Activated T-cell treated with anti-CD3 and anti-CD28 coated beads, Interleukin-2, amount 50 U/mL, for 24 hours (primary cell): Measurements from ENCODE around the gene TAS2R60.

Experiments
- DNase-seq: peaks from one replicate; pipeline ENCODE4 v3.0.0-alpha.2; 2020
- H3K27ac Mint-ChIP-seq: 2 replicates; pipeline ENCODE4 v1.8.0; 2020; ENCODE audit warnings: mild to moderate bottlenecking, mixed read lengths
- H3K27me3 Mint-ChIP-seq: 2 replicates; pipeline ENCODE4 v1.8.0; 2020; ENCODE audit warnings: mixed read lengths
- H3K36me3 Mint-ChIP-seq: 2 replicates; pipeline ENCODE4 v1.8.0; 2020; ENCODE audit warnings: low read depth, mixed read lengths
- H3K4me1 Mint-ChIP-seq: 2 replicates; pipeline ENCODE4 v1.8.0; 2020; ENCODE audit warnings: low read depth, mixed read lengths
- H3K4me3 Mint-ChIP-seq: 2 replicates; pipeline ENCODE4 v1.8.0; 2020; ENCODE audit warnings: mild to moderate bottlenecking, moderate library complexity, mixed read lengths
- H3K9me3 Mint-ChIP-seq: 2 replicates; pipeline ENCODE4 v1.8.0; 2020; ENCODE audit warnings: mixed read lengths

The TAS2R60 gene

DNA sequence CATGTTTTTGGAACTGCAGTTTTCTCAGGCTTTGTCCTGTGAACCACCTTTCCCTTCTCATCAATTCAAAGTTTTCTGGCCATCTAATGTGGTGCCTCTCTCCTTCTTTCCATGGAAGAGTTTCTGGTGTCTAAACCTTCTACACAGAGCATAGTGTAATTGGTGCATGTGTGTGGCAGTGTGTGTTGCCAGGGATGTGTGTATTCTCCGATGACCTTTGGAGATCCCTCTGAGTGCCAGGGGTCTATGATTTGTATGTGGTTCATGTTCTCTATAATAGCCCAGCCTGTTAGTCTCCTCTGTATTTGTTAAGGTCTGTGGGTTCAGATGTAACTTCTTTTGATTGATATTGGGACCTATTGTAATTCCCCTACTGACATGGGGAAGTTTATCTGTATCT, 1.5 kb downstream of the TAS2R60 start:
- no peaks in the 10 kb centered on the region for H3K36me3 Mint-ChIP-seq
- no peaks in the 10 kb centered on the region for H3K27me3 Mint-ChIP-seq
- DNase-seq: no peak
- peaks cover 1% of the 10 kb centered on the region for H3K4me1 Mint-ChIP-seq
- no peak overlapping the region for H3K4me3 Mint-ChIP-seq
- no peak overlapping the region for H3K27ac Mint-ChIP-seq
- H3K9me3 Mint-ChIP-seq: no peaks in the 10 kb centered on the region

DNA sequence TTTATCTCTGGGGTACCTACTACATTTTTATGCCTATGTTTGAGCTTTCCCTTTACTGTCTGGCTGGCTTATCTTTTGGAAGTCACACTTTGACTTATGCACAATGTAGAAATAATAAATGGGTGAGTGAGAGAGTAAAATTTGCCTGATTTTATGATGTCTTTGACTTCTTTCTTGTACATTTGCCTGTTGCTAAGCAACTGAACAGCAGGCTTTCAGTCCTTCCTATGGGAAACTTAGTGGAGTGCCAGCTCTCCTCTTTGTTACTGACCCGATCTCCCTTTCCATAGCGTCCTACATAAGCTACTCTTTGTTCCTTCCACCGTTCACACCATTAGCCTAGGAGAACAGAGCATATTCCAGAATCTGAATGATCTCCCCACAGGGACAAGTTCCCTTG, 4.2 kb downstream of the TAS2R60 start:
- H3K27me3 Mint-ChIP-seq: no peaks in the 10 kb centered on the region
- no peak for DNase-seq
- H3K4me1 Mint-ChIP-seq: peaks cover 2% of the 10 kb centered on the region
- H3K4me3 Mint-ChIP-seq: no peak overlapping the region
- H3K9me3 Mint-ChIP-seq: no peaks in the 10 kb centered on the region
- no peak overlapping the region for H3K27ac Mint-ChIP-seq
- no peaks in the 10 kb centered on the region for H3K36me3 Mint-ChIP-seq

DNA sequence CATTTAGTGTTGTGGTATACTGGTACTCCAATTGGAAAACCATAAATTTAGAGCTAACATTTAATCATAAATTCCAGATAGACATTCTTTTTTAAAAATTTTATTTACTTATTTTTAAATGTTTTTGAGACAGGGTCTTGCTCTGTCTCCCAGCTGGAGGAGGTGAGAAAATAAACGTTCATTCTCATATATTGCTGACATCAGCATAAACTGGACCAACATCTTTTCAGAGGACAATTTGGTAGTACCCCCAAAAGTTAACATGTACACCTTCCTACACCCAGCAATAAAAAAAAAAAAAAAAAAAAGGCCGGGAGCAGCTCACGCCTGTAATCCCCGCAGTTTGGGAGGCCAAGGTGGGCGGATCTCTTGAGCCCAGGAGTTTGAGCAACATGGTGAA, 5.2 kb downstream of the TAS2R60 start:
- no peak for DNase-seq
- Mint-ChIP-seq H3K4me3 (no peak overlapping the region), H3K36me3 (no peaks in the 10 kb centered on the region), H3K9me3 (no peaks in the 10 kb centered on the region), H3K27me3 (no peaks in the 10 kb centered on the region), H3K4me1 (peaks cover 11% of the 10 kb centered on the region), H3K27ac (no peak overlapping the region)

DNA sequence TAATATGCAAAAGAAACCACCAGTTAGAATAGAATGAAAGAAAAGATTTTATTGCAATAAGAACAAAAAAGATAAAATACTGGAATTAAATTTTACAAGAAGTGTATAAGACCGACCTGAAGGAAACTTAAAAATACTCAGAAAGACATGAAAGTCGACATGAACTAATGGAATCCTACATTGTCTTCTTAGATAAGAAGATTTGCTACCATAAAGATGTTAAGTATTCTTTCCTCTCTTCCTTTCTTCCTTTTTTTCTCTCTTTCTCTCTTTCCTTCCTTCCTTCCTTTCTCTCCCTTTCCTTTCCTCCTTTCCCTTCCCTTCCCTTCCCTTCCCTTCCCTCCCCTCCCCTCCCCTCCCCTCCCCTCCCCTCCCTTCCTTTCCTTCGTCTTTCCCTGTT, 6.5 kb downstream of the TAS2R60 start:
- DNase-seq: no peak
- no peak overlapping the region for H3K27ac Mint-ChIP-seq
- no peak overlapping the region for H3K4me3 Mint-ChIP-seq
- H3K27me3 Mint-ChIP-seq: no peaks in the 10 kb centered on the region
- H3K4me1 Mint-ChIP-seq: peaks cover 13% of the 10 kb centered on the region
- no peaks in the 10 kb centered on the region for H3K36me3 Mint-ChIP-seq
- no peaks in the 10 kb centered on the region for H3K9me3 Mint-ChIP-seq

DNA sequence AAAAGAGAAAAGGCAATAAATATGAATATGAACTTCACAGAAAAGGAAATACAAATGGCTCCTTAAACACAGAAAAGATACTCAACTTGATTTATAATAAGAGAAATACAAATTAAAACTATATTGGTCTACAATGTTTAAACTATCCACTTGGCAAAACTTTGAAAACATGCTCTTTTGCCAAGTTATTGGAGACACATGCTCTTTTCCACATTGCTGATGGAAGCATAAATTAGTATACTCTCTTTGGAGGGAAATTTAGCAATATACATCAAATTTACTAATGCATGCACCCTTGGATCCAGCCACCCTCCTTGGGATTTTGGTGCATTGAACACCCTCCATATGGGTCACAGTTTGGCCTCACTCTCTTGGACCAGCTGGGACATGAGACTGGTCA, 7.9 kb downstream of the TAS2R60 start:
- Mint-ChIP-seq H3K27ac (no peak overlapping the region), H3K27me3 (no peaks in the 10 kb centered on the region), H3K9me3 (no peaks in the 10 kb centered on the region), H3K4me1 (peaks cover 16% of the 10 kb centered on the region), H3K36me3 (peaks cover 1% of the 10 kb centered on the region), H3K4me3 (no peak overlapping the region)
- no peak for DNase-seq

DNA sequence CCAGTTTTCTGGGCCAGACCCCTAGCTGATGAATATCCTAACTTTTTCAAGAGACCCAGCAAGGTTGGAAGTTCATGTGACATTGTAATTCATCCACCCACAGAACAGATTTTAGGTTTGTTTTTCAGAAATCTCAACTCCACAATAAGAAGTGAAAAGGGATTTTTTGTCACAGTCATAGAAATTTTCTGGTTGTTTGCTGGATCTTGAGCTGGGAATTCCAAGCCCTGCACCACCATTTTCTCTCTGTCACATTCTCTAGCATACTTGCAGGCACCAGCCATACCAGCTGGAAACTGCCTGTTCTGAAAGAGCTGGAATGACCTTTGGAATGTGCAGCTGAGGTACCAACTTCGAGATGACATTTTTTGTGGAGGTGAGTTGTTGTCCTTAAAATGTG, 8.5 kb downstream of the TAS2R60 start:
- no peaks in the 10 kb centered on the region for H3K27me3 Mint-ChIP-seq
- H3K36me3 Mint-ChIP-seq: peaks cover 1% of the 10 kb centered on the region
- no peak for DNase-seq
- H3K4me1 Mint-ChIP-seq: peaks cover 16% of the 10 kb centered on the region
- no peak overlapping the region for H3K27ac Mint-ChIP-seq
- no peak overlapping the region for H3K4me3 Mint-ChIP-seq
- no peaks in the 10 kb centered on the region for H3K9me3 Mint-ChIP-seq

DNA sequence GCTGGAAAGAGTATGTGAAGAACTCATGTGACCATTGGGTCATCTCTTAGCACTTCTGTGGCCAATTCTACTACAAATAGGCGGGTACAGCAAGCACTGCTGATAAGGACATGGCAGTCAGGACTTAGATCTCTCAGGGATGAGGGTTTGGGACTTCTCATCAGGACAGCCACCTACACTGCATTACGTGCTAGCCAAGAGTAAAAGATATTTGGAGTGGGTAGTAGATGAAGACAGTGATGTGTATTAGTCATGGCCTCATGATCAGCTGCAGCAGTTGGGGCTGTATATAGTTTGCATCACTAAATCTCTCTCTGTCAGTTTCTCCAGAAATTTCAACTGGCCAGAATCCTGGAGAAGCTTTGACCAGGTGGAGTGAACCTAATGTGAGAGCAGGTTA, 9.2 kb downstream of the TAS2R60 start:
- H3K9me3 Mint-ChIP-seq: no peaks in the 10 kb centered on the region
- no peak for DNase-seq
- peaks cover 1% of the 10 kb centered on the region for H3K36me3 Mint-ChIP-seq
- no peaks in the 10 kb centered on the region for H3K27me3 Mint-ChIP-seq
- no peak overlapping the region for H3K27ac Mint-ChIP-seq
- H3K4me1 Mint-ChIP-seq: peaks cover 16% of the 10 kb centered on the region
- no peak overlapping the region for H3K4me3 Mint-ChIP-seq

DNA sequence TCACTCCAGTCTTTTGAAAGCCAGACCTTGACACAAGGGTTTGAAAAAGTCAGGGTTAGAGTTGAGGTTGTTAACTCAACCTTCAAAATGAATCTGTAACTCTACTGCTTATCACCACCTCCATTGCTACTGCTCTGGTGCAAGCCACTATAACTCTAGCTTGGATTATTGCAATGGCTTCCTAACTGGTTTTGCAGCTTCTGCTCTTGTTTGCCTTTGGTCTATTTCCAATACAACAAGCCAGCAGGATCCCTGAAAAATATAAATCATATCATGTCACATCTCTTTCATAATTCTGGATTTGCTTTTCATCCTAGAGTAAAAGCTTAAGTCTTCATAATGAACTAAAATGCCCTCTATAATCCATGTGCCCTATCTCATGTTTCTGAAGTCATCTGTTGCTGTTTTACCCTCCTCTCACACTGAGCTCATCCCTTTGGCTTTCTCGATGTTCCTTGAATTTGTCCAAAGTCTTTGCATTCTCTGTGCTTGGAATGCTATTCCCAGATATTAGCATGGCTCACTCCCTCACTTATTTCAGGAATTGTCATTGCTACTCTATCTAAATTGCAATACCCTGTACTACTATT, 10.9 kb downstream of the TAS2R60 start:
- H3K4me1 Mint-ChIP-seq: peaks cover 16% of the 10 kb centered on the region

DNA sequence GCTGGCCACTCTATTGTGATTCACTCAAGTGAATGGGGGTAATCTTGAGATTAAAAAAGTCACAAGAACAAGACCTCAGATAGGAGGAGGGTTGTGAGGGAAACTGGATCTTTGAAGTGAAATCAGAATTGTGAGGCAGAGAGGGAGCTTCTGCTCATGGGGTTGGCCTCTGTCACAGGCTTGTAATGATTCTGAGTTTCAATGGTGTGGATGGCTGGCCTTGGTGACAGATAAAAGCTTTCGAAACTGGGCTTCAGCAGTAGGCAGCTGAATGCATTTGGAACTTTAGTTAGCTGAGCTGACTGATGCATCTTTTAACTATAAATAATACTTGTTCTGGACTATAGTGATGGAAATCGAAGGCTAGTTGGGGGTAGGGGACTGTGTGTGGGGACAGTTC, 12.2 kb downstream of the TAS2R60 start:
- no peak overlapping the region for H3K4me3 Mint-ChIP-seq
- H3K9me3 Mint-ChIP-seq: no peaks in the 10 kb centered on the region
- H3K27ac Mint-ChIP-seq: no peak overlapping the region
- no peak for DNase-seq
- no peaks in the 10 kb centered on the region for H3K27me3 Mint-ChIP-seq
- H3K4me1 Mint-ChIP-seq: peaks cover 16% of the 10 kb centered on the region
- H3K36me3 Mint-ChIP-seq: peaks cover 1% of the 10 kb centered on the region

More for the DNA sequence above, 10.9 kb downstream of the TAS2R60 start:
- no peak overlapping the region for H3K27ac Mint-ChIP-seq
- H3K4me3 Mint-ChIP-seq: no peak overlapping the region
- no peaks in the 10 kb centered on the region for H3K9me3 Mint-ChIP-seq
- H3K27me3 Mint-ChIP-seq: no peaks in the 10 kb centered on the region
- no peak for DNase-seq
- peaks cover 1% of the 10 kb centered on the region for H3K36me3 Mint-ChIP-seq

DNA sequence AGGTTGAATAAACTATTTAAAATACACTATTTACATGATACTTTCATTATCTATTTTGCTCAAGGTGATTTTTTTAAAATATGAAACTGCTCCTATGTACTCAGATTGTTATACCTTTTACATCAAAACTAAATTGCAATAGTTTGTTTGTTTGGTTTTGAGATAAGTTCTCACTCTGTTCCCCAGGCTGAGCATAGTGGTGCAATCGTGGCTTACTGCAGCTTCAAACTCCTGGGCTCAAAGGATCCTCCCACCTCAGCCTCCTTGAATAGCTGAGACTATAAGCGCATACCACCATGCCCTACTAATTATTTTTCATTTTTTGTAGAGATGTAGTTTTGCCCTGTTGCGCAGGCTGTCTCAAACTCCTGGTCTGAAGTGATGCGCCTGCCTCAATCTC, 12.7 kb downstream of the TAS2R60 start:
- Mint-ChIP-seq H3K27ac (no peak overlapping the region), H3K27me3 (no peaks in the 10 kb centered on the region), H3K9me3 (no peaks in the 10 kb centered on the region), H3K4me3 (no peak overlapping the region), H3K36me3 (peaks cover 1% of the 10 kb centered on the region), H3K4me1 (peaks cover 21% of the 10 kb centered on the region)
- no peak for DNase-seq

DNA sequence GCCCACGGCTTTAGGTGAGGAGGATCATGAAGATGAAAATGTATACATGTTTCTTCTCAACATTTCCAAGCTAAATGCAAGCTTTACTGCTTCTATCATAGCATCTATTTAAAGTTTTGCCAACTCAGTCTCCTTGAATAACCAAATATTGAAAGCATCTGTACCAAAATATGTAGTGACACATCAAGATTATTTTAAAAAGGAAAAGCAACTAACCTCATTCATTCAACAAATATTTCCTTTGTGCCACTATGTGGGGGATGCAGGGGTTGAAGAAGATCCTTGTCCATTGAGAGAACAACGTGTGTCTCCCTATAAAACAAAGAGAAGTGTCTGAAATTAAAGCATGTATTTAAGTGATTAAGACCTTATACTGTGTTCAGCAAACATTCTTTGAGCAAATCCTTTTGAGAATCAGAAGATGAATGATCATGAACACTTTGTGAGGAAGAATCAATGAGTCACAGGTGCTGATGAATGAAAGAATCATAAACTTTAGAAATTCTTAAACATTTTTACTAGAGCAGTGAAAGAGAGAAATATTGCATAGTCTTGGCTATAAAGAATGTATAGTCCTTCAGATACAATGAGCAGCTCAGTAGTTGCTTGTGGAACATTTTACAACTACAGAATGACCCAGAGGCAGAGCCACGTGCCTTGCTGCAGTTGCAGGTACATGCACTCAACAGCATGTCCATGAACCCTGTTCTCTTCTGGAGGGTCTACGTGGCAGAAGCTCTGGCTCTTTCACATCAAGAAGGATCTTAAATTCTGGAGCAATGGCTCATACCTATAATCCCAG, 13.9 kb downstream of the TAS2R60 start:
- no peak overlapping the region for H3K27ac Mint-ChIP-seq
- no peak overlapping the region for H3K4me3 Mint-ChIP-seq
- DNase-seq: no peak
- H3K36me3 Mint-ChIP-seq: peaks cover 1% of the 10 kb centered on the region
- H3K27me3 Mint-ChIP-seq: no peaks in the 10 kb centered on the region
- H3K9me3 Mint-ChIP-seq: no peaks in the 10 kb centered on the region
- H3K4me1 Mint-ChIP-seq: peaks cover 24% of the 10 kb centered on the region

DNA sequence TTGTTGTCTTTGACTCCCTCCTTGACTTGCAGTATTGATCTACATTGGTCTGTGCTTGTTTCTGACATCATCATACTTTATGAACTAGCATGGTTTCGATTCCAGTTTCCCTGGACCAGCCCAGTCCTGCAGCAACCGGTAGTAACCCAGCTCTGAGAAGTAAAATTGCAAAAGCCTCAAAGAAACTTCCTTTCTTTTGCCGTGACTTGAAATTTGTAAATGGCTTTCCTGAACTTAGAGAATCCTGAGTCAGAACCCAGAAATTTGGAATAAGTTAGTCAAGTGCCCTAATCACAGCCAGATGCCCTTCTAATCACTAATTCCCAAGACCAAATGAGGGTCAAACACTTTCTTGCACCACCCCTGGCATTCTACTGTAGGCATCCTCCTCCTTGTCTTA, 15.0 kb downstream of the TAS2R60 start:
- H3K36me3 Mint-ChIP-seq: peaks cover 1% of the 10 kb centered on the region
- H3K4me1 Mint-ChIP-seq: peaks cover 15% of the 10 kb centered on the region
- DNase-seq: no peak
- H3K9me3 Mint-ChIP-seq: no peaks in the 10 kb centered on the region
- H3K27me3 Mint-ChIP-seq: no peaks in the 10 kb centered on the region
- H3K27ac Mint-ChIP-seq: no peak overlapping the region
- H3K4me3 Mint-ChIP-seq: no peak overlapping the region

DNA sequence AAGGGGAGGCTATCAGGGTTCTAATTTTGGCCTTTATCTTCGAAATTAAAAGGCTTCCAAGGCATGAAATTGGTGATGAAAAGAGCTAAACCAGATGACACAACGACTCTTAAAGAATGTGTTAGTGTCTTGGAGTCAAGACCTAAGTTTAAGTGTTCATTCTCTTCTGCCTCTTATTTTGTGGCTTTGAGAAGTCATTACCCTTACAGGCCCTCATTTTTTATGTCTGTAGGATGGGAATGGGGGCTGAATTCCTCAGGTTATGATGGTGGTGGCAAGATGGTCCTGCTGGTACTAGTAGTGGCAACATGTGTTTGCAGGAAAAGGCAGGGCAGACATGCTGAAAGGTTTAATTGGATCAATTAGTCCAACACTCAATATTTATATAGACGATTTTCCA, 15.4 kb downstream of the TAS2R60 start:
- peaks cover 13% of the 10 kb centered on the region for H3K4me1 Mint-ChIP-seq
- DNase-seq: no peak
- H3K9me3 Mint-ChIP-seq: no peaks in the 10 kb centered on the region
- no peak overlapping the region for H3K27ac Mint-ChIP-seq
- no peak overlapping the region for H3K4me3 Mint-ChIP-seq
- H3K27me3 Mint-ChIP-seq: no peaks in the 10 kb centered on the region
- H3K36me3 Mint-ChIP-seq: peaks cover 1% of the 10 kb centered on the region

DNA sequence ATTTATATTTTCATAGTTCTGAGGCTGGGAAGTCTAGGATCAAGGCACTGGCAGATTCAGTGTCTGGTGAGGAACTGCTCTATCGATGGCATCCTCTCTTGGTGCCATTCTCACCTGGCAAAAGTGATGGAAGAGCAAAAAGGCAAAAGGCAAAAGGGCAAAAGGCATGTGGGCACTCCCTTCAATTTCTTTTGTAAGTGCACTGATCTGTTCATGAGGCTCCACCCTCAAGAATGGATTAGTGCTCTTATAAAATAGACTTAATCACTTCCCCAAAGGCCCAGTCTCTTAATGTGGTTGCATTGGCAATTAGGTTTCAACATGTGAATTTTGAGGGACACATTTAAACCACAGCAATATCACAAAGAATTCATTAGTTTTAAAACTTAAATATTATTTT, 16.1 kb downstream of the TAS2R60 start:
- Mint-ChIP-seq H3K4me1 (peaks cover 12% of the 10 kb centered on the region), H3K36me3 (peaks cover 1% of the 10 kb centered on the region)

DNA sequence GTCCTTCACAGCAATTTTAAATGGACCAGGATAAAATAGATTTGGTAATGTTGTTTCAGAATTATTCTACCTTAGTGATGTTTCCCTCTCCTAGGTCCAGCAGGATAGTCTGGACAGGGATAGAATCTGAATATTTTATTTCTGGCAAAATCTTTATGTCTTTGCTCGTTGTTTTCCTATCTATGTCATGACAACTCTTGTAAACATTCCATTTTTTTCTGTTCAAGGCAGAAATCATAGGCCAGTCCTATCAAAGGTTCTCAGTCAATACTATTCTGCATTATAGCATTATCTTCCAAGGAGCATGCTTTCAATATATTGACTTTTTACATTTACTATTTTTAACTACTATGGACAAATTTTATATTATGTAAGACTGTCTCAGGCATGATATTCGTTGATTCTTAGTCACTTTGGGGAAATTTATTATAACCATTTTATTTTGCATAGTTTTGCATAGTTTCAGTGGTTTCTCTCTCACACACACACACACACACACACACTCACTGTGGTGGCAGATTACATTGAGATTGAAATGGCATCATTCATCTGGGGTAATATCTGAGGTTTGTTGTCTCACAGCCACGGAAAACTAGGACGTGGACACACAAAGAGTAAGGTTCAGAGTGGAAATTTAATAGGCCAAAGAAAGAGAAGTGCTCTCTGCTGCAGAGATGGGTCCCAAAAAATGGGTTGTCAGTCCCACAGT, 17.2 kb downstream of the TAS2R60 start:
- Mint-ChIP-seq H3K36me3 (peaks cover 1% of the 10 kb centered on the region), H3K4me1 (peaks cover 11% of the 10 kb centered on the region), H3K9me3 (no peaks in the 10 kb centered on the region), H3K27ac (no peak overlapping the region), H3K27me3 (no peaks in the 10 kb centered on the region), H3K4me3 (no peak overlapping the region)
- DNase-seq: no peak

More for the DNA sequence above, 16.1 kb downstream of the TAS2R60 start:
- no peak for DNase-seq
- Mint-ChIP-seq H3K9me3 (no peaks in the 10 kb centered on the region), H3K4me3 (no peak overlapping the region), H3K27ac (no peak overlapping the region), H3K27me3 (no peaks in the 10 kb centered on the region)
